Measurements from ENCODE around the gene GTSE1.

The GTSE1 gene

DNA sequence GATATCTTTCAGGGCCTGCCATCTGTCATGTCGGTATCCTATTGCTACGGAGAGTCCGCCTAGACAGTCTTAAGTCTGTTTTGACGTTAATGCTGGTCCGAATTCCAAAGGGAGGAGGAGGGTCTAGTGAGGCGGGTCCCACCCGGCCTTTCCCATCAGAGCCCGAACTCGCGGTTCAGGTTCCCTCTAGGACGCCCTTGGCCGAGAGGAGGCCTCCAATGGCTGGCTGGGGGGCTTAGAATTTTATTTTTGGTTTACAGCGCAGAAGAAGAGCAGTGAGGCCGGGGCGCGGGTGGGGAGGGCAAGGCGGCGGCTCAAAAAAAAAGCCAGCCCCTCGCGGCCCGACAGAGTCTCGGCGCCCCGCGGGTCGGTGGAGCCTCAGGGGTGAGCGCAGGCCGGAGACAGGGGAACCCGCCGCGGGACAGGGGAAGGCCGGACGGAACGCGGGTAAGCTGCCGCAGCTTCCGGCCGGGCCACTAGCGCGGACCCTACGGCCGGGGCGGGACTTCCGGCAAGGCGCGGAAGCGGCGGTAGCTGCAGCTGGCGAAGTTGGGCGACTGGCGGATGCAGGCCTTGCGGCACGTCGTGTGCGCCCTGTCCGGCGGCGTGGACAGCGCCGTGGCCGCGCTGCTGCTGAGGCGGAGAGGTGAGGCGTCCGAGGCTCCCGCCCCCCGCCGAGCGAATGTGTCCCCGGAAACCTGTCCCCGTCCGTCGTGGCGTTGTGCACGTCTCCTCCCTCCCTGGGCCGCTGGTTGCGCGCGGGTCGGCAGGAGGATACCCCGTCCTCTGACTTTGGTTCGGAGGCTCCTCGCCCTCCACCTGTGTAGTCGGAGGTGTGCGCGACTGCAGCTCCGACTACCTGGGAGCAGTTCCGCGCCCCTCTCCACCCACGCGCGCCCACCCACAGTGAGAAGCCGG lies 38.8 kb downstream of the GTSE1 start, which contains the start of gene TRMU:
Gene TRMU (plus strand): TSS at position 514 of the 918 bp plus-strand sequence. CDS start 51 bp downstream, at position 565.
- Histone ChIP-seq H3K9ac (ENCODE audit: low read length) (peak within 1 kb of the TSS; percentile 92), H3K27me3 (ENCODE audit: control insufficient read depth, insufficient read depth, low read length) (no peaks in the 10 kb centered on the region), H3K4me3 (ENCODE audit: low read depth, low read length) (peak within 1 kb of the TSS; percentile 92), H3K36me3 (ENCODE audit: control insufficient read depth, insufficient read depth, low read length) (peaks cover 56% of the 10 kb centered on the region), H3K27ac (ENCODE audit: low read depth, low read length) (peak within 1 kb of the TSS; percentile 96), H3K9me3 (ENCODE audit: control insufficient read depth, insufficient read depth, low read depth, low read length) (no peaks in the 10 kb centered on the region), H3K4me1 (ENCODE audit: control insufficient read depth, insufficient read depth, low read length) (peaks cover 14% of the 10 kb centered on the region; the same call in 1 of the 2 replicates)

DNA sequence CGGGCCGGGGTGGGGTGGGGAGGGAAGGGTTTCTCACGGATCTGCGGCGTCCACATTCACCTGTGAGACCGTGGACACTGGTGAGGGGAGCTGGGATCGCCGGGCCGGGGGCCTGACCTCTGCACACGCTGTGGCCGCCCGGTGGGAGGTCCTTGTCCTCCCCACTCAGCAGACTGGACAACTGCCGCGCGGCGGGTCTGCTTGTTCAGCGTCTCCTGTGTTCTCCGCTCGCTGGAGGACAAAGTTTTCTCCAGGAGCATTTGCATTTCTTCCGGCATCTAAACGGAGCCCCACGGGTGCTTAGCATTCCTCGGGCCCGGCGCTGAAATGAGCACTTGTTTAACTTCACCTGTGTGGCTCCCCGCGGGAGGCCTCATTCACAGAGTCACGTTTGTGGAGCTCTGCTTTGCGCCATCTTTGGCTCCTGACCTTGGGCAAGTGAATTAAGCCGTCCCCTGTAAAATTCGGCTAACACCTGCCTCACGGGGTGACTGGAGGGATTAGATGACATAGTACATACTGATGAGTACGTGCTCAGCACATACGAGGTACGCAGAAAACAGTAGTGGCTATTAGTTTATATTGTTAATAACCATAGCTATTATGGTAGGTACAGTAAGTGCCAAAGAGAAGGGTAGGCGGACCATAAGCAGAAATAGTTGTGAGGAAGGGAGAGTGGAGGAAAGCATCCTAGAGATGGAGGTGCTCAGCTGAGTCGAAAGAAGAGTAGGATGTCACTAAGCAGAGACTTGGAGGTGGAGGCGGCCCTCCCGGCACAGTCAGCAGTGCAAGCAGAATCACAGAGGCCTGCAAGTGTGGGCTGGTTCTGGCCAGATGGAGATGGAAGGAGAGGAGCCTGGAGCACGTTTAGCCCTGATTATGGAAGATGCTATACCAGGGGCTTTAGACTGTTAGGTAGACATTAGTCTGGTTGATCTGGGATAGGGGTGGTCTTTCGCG lies 39.7 kb downstream of the GTSE1 start:
- Histone ChIP-seq H3K4me3 (ENCODE audit: low read depth, low read length) (peak overlapping the region; percentile 92), H3K9ac (ENCODE audit: low read length) (peak overlapping the region; percentile 92), H3K27me3 (ENCODE audit: control insufficient read depth, insufficient read depth, low read length) (no peaks in the 10 kb centered on the region), H3K36me3 (ENCODE audit: control insufficient read depth, insufficient read depth, low read length) (peaks cover 54% of the 10 kb centered on the region), H3K4me1 (ENCODE audit: control insufficient read depth, insufficient read depth, low read length) (peaks cover 14% of the 10 kb centered on the region; the same call in 1 of the 2 replicates), H3K27ac (ENCODE audit: low read depth, low read length) (peak overlapping the region; percentile 96), H3K9me3 (ENCODE audit: control insufficient read depth, insufficient read depth, low read depth, low read length) (no peaks in the 10 kb centered on the region)

DNA sequence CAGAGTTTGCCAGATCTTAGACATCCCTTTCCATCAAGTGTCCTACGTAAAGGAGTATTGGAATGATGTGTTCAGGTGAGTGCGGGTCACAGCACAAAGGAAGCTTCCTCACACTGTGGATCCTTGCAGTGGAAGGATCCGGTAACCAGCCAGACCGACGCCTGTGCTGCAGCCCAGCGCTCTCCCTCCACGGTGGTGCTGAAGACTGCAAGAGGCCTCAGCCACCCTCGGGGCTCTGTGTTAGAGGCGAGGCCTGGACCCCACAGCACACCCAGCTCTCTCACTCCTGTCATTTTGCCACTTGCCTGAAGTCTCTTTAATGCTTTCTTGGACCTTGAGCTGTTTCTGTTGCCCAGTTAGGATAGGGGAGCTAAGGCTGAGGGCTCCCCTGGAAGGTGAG lies 41.2 kb downstream of the GTSE1 start:
- Histone ChIP-seq H3K4me1 (ENCODE audit: control insufficient read depth, insufficient read depth, low read length) (peaks cover 12% of the 10 kb centered on the region; the same call in 1 of the 2 replicates), H3K4me3 (ENCODE audit: low read depth, low read length) (no peak overlapping the region), H3K27ac (ENCODE audit: low read depth, low read length) (no peak overlapping the region), H3K27me3 (ENCODE audit: control insufficient read depth, insufficient read depth, low read length) (no peaks in the 10 kb centered on the region), H3K9ac (ENCODE audit: low read length) (no peak overlapping the region), H3K9me3 (ENCODE audit: control insufficient read depth, insufficient read depth, low read depth, low read length) (no peaks in the 10 kb centered on the region), H3K36me3 (ENCODE audit: control insufficient read depth, insufficient read depth, low read length) (peaks cover 56% of the 10 kb centered on the region)

DNA sequence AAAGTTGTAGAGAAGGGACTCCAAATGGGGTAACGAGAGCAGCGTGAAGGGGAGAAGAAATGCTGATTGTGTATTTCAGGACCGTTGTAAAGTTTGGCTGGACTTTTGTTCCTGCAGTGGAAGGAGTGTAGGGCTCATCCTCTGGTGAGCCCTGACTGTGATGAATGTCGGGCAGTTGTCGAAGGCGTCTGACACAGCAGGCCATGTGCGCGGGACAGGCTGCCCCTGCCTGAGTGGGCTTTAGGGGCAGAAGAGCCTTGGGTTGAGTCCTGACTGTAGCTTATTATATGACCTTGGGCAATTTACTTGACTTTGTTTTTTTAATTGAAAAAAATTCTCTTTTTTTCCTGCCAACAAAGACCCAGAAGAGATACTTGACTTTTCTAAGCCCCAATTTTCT lies 42.0 kb downstream of the GTSE1 start:
- H3K27me3 ChIP-seq (ENCODE audit: control insufficient read depth, insufficient read depth, low read length), result no peaks in the 10 kb centered on the region
- H3K4me3 ChIP-seq (ENCODE audit: low read depth, low read length), result no peak overlapping the region
- H3K9ac ChIP-seq (ENCODE audit: low read length), result no peak overlapping the region
- no peaks in the 10 kb centered on the region for H3K9me3 ChIP-seq (ENCODE audit: control insufficient read depth, insufficient read depth, low read depth, low read length)
- H3K4me1 ChIP-seq (ENCODE audit: control insufficient read depth, insufficient read depth, low read length), result peaks cover 12% of the 10 kb centered on the region; the same call in 1 of the 2 replicates
- peaks cover 60% of the 10 kb centered on the region for H3K36me3 ChIP-seq (ENCODE audit: control insufficient read depth, insufficient read depth, low read length)
- no peak overlapping the region for H3K27ac ChIP-seq (ENCODE audit: low read depth, low read length)

DNA sequence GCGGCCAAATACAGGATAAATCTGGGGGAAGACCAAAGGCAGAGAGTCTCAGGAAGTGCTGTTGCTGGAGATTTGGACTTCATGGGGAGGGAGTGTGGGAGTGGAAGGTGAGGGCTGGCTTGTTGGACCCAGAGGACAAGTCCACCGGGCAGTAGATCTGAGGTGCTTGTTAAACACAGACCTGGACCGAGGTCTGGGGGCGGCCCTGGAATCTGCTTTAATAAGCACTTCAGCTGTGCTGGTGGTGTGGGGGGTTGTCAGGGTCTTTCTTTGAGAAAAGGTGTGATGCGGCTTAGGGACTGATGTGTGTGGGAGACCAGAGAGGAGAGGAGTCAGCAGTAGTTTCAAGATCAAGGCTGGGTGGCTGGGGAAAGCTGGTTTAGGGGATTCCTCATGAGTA lies 43.3 kb downstream of the GTSE1 start:
- peaks cover 73% of the 10 kb centered on the region for H3K36me3 ChIP-seq (ENCODE audit: control insufficient read depth, insufficient read depth, low read length)

DNA sequence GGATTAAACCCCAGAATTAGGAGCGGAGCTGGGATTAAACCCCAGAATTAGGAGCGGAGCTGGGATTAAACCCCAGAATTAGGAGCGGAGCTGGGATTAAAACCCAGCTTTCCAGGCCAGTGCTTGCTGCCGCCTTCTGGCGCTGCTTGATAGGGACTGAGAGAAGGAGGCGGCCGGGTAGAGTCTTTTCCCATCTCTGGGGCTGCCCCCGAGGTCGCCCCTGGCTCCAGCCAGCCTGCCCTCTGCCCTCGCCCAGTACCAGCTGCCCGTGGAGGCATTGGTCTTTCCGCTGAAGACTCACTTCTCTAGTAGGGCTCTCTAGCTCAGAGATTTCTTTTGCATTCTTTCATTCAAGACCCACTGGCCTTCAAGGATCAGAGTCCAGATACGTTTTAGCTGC lies 44.0 kb downstream of the GTSE1 start:
- Histone ChIP-seq H3K36me3 (ENCODE audit: control insufficient read depth, insufficient read depth, low read length) (peaks cover 80% of the 10 kb centered on the region), H3K4me3 (ENCODE audit: low read depth, low read length) (no peak overlapping the region), H3K4me1 (ENCODE audit: control insufficient read depth, insufficient read depth, low read length) (peaks cover 6% of the 10 kb centered on the region; the same call in 1 of the 2 replicates)

More for the DNA sequence above, 43.3 kb downstream of the GTSE1 start:
- Histone ChIP-seq H3K27ac (ENCODE audit: low read depth, low read length) (no peak overlapping the region), H3K9ac (ENCODE audit: low read length) (no peak overlapping the region), H3K27me3 (ENCODE audit: control insufficient read depth, insufficient read depth, low read length) (no peaks in the 10 kb centered on the region), H3K9me3 (ENCODE audit: control insufficient read depth, insufficient read depth, low read depth, low read length) (no peaks in the 10 kb centered on the region), H3K4me3 (ENCODE audit: low read depth, low read length) (no peak overlapping the region), H3K4me1 (ENCODE audit: control insufficient read depth, insufficient read depth, low read length) (peaks cover 6% of the 10 kb centered on the region; the same call in 1 of the 2 replicates)

DNA sequence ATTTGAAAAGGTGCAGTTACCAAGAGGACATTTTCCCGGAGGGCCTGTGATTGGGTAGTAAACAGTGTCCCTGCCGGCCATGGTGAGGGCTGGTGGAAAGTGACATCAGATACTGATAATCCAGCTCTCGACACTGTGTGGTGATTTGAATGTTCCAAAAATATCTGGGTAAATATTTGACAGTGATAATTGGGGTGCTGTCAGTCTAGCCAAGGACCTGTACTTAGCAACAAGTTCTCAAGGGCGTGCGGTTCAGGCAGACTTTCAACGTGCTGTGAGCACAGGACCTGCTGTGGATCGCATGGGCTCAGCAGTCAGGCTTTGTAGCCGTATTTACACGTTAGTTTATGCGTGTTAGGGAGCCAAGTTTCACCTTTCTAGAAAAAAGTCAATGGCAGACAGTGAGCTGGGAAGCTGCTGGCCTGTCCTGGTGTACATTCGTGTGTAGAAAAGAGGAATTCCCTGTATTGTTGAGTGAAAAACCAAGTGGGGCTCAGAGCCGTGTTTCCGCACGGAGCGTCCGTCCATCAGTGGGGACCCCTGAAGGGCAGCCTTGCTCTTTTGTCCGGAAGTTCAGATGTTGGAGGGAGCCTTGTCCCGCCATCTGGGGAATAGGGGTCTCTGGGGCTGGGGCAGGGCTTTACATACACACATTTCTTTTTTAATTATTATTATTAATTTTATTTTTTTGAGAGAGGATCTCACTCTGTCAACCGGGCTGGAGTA lies 50.2 kb downstream of the GTSE1 start:
- no peak overlapping the region for H3K9ac ChIP-seq (ENCODE audit: low read length)
- H3K27me3 ChIP-seq (ENCODE audit: control insufficient read depth, insufficient read depth, low read length), result no peaks in the 10 kb centered on the region
- no peaks in the 10 kb centered on the region for H3K9me3 ChIP-seq (ENCODE audit: control insufficient read depth, insufficient read depth, low read depth, low read length)
- no peak overlapping the region for H3K4me3 ChIP-seq (ENCODE audit: low read depth, low read length)
- H3K4me1 ChIP-seq (ENCODE audit: control insufficient read depth, insufficient read depth, low read length), result no peaks in the 10 kb centered on the region
- H3K27ac ChIP-seq (ENCODE audit: low read depth, low read length), result no peak overlapping the region
- H3K36me3 ChIP-seq (ENCODE audit: control insufficient read depth, insufficient read depth, low read length), result peaks cover 99% of the 10 kb centered on the region

More for the DNA sequence above, 44.0 kb downstream of the GTSE1 start:
- Histone ChIP-seq H3K9ac (ENCODE audit: low read length) (no peak overlapping the region), H3K9me3 (ENCODE audit: control insufficient read depth, insufficient read depth, low read depth, low read length) (no peaks in the 10 kb centered on the region), H3K27ac (ENCODE audit: low read depth, low read length) (no peak overlapping the region), H3K27me3 (ENCODE audit: control insufficient read depth, insufficient read depth, low read length) (no peaks in the 10 kb centered on the region)

DNA sequence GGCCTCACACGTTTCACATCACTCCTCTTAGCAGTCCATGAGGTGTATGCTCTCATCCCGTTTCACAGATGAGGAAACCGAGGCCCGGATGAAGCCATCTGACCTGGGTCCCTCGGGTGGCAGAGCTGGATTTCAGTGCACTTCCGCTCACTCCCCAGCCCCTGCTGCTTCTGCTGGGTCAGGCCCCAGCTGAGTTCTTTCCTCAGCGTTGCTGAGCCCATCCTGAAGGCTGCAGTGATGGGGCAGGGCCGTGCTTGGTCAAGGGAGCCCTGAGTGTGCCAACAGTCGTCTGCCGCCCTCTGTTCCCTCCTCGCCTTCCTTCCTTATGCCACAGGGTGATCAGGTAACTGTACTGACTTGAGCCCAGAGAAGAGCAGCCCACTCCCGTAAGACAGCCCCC lies 51.0 kb downstream of the GTSE1 start:
- Histone ChIP-seq H3K27me3 (ENCODE audit: control insufficient read depth, insufficient read depth, low read length) (no peaks in the 10 kb centered on the region), H3K9me3 (ENCODE audit: control insufficient read depth, insufficient read depth, low read depth, low read length) (no peaks in the 10 kb centered on the region), H3K9ac (ENCODE audit: low read length) (no peak overlapping the region), H3K36me3 (ENCODE audit: control insufficient read depth, insufficient read depth, low read length) (peaks cover 99% of the 10 kb centered on the region), H3K27ac (ENCODE audit: low read depth, low read length) (no peak overlapping the region), H3K4me3 (ENCODE audit: low read depth, low read length) (no peak overlapping the region), H3K4me1 (ENCODE audit: control insufficient read depth, insufficient read depth, low read length) (no peaks in the 10 kb centered on the region)

DNA sequence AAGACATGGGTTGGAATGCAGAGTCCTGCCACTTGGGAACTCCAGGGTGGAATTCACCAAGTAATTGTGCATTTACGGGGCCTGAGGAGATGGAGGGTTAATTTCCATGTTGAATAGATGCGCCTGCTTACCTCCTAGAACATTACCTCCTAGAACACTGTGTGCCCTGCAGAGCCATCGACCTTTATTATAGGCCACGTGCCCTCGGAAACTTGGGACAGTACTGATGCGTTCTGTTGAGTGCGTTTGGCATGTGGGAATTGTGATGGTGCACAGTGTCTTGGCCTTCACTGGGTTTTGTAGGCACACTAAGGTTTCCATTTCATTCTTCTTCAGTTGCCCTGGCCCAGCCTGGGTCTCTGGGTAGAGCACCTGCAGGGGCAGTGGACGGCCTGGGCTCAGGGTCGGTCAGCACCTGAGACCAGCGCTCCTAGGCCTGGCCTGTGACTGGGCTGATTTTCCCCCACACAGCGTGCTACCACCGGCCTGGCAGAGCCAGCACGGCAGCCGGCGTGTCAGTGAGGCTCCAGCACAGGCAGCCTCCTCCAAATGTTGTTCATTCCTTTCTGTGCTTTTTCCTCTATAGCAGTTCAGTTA lies 51.5 kb downstream of the GTSE1 start:
- Histone ChIP-seq H3K36me3 (ENCODE audit: control insufficient read depth, insufficient read depth, low read length) (peaks cover 99% of the 10 kb centered on the region), H3K9ac (ENCODE audit: low read length) (no peak overlapping the region), H3K27me3 (ENCODE audit: control insufficient read depth, insufficient read depth, low read length) (no peaks in the 10 kb centered on the region), H3K4me1 (ENCODE audit: control insufficient read depth, insufficient read depth, low read length) (no peaks in the 10 kb centered on the region), H3K27ac (ENCODE audit: low read depth, low read length) (no peak overlapping the region), H3K9me3 (ENCODE audit: control insufficient read depth, insufficient read depth, low read depth, low read length) (no peaks in the 10 kb centered on the region), H3K4me3 (ENCODE audit: low read depth, low read length) (no peak overlapping the region)

DNA sequence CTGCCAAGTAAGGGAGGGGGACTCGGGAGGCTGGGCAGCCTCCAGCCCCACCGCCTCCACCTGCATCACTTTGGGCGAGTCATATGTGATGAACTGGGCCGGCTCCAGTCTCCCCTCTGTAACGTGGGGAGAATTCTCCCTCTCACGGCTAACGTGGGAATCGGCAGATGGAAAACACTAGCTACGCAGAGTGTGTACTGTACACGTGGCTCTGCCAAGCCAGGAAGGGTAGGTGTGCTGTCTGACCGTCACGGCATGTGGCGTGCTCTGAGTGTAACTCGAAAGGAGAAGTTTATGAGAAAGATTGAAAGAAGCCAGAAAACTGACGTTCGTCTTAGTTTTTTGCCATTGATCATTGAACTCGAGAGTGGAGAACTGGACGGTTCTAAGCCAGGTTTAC lies 52.6 kb downstream of the GTSE1 start:
- Histone ChIP-seq H3K4me3 (ENCODE audit: low read depth, low read length) (no peak overlapping the region), H3K36me3 (ENCODE audit: control insufficient read depth, insufficient read depth, low read length) (peaks cover 99% of the 10 kb centered on the region), H3K9ac (ENCODE audit: low read length) (no peak overlapping the region), H3K27ac (ENCODE audit: low read depth, low read length) (no peak overlapping the region), H3K27me3 (ENCODE audit: control insufficient read depth, insufficient read depth, low read length) (no peaks in the 10 kb centered on the region), H3K9me3 (ENCODE audit: control insufficient read depth, insufficient read depth, low read depth, low read length) (no peaks in the 10 kb centered on the region), H3K4me1 (ENCODE audit: control insufficient read depth, insufficient read depth, low read length) (no peaks in the 10 kb centered on the region)
